GM12865 (cell line): ENCODE results near the gene RASEF.

Source experiments
- DNase-seq: peaks from one replicate; pipeline ENCODE4 v3.0.0; 2010; ENCODE audit warnings: low read depth
- H3K4me3 ChIP-seq: 2 replicates; pipeline ENCODE4 v1.5.1; 2011; ENCODE audit warnings: mild to moderate bottlenecking, low read depth, low read length, control low read depth
- TF ChIP-seq, protein P1 (sequence below): IDR thresholded peaks from 2 replicates; pipeline ENCODE4 v1.5.1; 2011; ENCODE audit warnings: low read length, control low read depth, low read depth, inconsistent platforms; ENCODE audit not compliant: insufficient read depth; ENCODE audit errors: missing control alignments

RASEF gene

DNA sequence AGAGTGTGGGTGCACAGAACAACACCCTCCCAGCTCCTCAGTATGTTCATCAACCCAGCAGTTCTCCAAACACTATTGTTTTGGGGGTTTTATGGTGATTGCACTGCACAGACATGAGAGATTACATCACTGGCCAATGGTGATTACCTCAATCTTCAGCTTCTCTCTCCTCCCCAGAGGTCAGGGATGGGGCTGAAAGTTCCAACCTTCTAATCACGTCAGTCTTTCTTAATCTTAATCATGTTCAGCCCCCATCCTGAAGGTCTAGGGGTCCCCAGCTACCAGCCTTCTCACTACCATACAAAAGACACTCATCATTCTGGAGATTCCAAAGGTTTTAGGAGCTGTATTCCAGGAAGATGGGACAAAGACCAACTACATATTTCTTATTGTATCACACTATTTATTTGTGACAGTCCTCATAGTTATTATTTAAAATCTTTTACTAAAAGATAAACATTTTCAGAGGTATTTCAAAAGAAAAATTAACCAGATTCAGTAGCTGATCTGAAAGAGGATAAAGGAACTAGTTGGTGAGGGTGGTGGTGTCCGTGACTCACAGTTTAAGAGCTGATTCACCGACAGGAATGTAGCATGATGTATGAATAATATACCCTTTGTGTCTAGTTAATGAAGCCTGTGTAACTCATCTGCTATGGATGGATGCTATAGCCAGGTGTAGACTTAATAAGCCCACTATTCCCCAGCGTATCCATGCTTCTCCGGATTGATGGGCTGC is 35.6 kb downstream of the RASEF start:
- TF ChIP-seq, protein P1, sequence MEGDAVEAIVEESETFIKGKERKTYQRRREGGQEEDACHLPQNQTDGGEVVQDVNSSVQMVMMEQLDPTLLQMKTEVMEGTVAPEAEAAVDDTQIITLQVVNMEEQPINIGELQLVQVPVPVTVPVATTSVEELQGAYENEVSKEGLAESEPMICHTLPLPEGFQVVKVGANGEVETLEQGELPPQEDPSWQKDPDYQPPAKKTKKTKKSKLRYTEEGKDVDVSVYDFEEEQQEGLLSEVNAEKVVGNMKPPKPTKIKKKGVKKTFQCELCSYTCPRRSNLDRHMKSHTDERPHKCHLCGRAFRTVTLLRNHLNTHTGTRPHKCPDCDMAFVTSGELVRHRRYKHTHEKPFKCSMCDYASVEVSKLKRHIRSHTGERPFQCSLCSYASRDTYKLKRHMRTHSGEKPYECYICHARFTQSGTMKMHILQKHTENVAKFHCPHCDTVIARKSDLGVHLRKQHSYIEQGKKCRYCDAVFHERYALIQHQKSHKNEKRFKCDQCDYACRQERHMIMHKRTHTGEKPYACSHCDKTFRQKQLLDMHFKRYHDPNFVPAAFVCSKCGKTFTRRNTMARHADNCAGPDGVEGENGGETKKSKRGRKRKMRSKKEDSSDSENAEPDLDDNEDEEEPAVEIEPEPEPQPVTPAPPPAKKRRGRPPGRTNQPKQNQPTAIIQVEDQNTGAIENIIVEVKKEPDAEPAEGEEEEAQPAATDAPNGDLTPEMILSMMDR = no peak
- no peak overlapping the region for H3K4me3 ChIP-seq
- no peak for DNase-seq

DNA sequence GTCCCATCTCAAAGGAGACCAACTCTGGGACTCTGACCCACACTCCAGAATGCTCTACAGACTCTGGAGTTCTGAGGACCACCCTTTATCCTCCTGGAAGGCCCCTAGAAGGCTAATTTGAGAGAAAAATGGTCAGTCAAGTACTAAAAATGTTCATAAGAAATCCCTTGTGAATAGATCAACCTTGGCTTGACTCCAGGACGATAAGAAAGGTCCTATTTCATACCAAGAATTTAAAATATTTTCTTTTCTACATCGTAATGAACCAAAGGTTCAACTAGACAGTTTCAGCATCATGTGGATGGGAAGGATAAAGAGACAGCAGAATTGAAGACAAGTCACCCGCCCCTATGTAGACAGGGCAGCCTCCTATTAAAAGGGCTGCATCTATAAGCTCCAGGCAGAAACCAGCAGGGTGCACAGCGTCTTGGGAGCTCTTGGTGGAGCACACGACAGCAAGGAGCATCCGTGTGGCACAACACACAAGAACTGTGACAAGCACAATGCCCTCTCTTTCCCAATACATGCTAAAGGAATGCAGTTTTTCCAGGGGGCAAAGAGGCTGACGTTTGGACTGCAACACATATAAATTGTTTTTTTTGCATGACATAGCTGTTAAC is 38.3 kb downstream of the RASEF start:
- TF ChIP-seq, protein P1 = no peak
- no peak overlapping the region for H3K4me3 ChIP-seq
- DNase-seq = no peak

DNA sequence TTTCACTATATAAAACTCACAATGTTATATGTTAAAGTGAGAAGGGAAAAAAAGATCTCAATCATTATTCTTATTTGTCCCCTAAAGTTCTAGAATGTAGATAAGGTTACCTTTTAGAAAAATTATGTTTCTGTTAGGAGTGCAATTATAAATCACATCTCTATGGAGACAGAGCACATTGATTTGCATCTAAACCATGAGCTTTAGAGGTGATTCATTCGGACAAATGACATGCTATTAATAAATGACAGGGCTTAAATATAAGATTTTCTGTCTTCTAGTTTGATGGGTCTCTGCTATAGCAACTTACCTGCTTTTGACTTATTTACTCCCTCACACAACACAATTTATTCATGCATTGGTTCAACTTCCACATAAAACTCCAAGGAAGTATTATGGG is 39.8 kb downstream of the RASEF start:
- no peak overlapping the region for H3K4me3 ChIP-seq
- no peak for DNase-seq
- TF ChIP-seq, protein P1 = no peak

DNA sequence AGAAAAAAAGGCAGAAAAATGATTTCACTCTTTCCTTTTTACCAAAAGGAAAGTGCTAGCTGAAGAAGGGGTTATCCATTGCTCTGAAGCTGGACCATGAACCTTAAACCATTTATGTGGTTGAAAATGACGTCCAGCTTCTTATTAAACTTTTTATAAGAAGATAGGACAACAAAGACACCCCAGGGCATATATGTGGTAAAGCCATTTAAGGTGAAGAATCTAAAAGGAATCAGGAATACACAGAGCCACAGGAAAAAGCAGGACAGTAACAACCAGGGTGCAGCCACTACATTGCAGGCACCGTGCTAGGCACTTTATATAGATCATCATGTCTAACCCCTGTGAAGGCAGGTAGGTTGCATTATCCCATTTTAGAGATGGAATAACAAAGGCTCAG is 42.1 kb downstream of the RASEF start:
- TF ChIP-seq, protein P1 = no peak
- DNase-seq = no peak
- H3K4me3 ChIP-seq = no peak overlapping the region

DNA sequence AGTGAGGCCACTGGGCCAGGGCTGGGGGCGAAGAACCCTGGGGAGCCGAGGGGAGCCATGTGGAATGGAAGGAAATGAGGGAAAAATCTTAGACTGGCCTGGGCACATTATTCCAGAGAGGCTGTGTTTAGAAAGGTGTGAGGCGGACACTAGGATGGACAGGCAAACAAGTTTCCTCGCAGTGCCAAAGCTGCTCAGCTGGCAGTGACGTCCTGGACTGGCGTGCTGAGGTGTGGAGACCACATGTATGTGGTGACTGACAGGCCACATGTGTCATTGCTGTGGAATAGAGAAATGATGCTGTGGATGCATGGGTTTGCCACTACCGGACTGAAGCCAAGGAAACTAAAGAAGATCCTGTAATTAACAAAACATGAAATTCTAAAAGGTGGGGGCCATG is 42.6 kb downstream of the RASEF start:
- DNase-seq = no peak
- no peak overlapping the region for H3K4me3 ChIP-seq
- TF ChIP-seq, protein P1 = no peak

DNA sequence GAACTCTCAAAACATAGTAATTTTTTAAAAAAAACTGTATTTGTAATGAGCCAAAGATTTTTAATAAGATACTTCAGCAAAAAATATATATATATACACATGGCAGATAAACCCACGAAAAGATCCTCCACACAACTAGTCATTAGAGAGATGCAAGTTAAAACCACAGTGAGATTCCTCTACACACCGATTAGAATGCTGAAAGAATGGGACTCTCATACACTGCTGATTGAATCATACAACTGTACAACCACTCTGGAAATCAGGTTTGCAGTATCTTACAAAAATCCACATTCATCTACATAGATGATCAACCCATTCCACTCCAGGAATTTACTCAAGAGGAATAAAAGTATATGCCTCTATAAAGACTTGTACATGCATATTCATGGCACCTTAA is 43.7 kb downstream of the RASEF start:
- TF ChIP-seq, protein P1 = no peak
- DNase-seq = no peak
- no peak overlapping the region for H3K4me3 ChIP-seq

DNA sequence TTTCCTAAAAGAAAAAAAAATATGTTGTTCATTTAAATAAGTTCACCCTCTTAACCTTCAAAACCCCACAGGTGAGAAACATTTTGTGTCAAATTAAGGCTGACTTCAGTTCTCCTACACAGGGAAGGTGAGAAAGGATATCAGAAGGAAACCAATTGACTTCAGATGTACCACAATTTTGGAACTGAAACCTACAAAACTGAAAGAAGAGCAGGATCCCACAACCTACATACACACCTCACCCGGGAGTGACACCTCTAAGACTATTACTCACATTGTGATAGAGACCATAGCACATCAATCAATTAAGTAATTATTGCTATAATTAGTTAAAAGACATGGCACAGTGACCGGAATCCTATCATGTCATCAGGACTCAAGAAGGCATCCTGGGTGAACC is 47.0 kb downstream of the RASEF start:
- H3K4me3 ChIP-seq = no peak overlapping the region
- DNase-seq = no peak
- TF ChIP-seq, protein P1 = no peak
